NCI-H187 (cell line): ENCODE results near the gene EFNA3.
A peak's percentile ranks its signal among the peaks of the same experiment; 100 is the strongest.

Experiments
- DNase-seq, 2 experiments: peaks; one replicate each; lab custom pipeline; 2025; lab: John Stamatoyannopoulos, UW

The EFNA3 gene

GRCh38 chr1:155078469-155079209 is at the start of gene EFNA3:
Gene EFNA3 (plus strand): TSS chr1:155078837. CDS start chr1:155078942, 105 bp downstream.
- DNase-seq, result peak; percentile 69 to 77

GRCh38 chr1:155029513-155030242 is 49.0 kb upstream of the EFNA3 start:
- DNase-seq, result no peak

- DNase-seq, result no peak
Measured at GRCh38 chr1:155030243-155030795, 48.3 kb upstream of the EFNA3 start.

- DNase-seq, result no peak
Measured at GRCh38 chr1:155030899-155031298, 47.7 kb upstream of the EFNA3 start.

- no peak for DNase-seq
Measured at GRCh38 chr1:155032886-155033285, 45.8 kb upstream of the EFNA3 start.

GRCh38 chr1:155033524-155033923 is 45.1 kb upstream of the EFNA3 start, which contains the start of the genes DCST1 and DCST2:
Gene DCST1 (plus strand): TSS chr1:155033824. CDS start chr1:155034037, 213 bp downstream.
Gene DCST2 (minus strand): TSS chr1:155033781. CDS start chr1:155033701, 80 bp downstream.
- DNase-seq, result no peak

- no peak for DNase-seq
Measured at GRCh38 chr1:155034318-155035208, 44.1 kb upstream of the EFNA3 start.

- no peak for DNase-seq
Measured at GRCh38 chr1:155035936-155036335, 42.7 kb upstream of the EFNA3 start.

- peak in 1 of 2 experiments; percentile 16 for DNase-seq
Measured at GRCh38 chr1:155037043-155037442, 41.6 kb upstream of the EFNA3 start.

- DNase-seq, result no peak
Measured at GRCh38 chr1:155037851-155038441, 40.7 kb upstream of the EFNA3 start.

GRCh38 chr1:155038602-155039307 is 39.9 kb upstream of the EFNA3 start:
- no peak for DNase-seq

- DNase-seq, result no peak
Measured at GRCh38 chr1:155039308-155039669, 39.3 kb upstream of the EFNA3 start.

- DNase-seq, result no peak
Measured at GRCh38 chr1:155040358-155041093, 38.1 kb upstream of the EFNA3 start.

- DNase-seq, result no peak
Measured at GRCh38 chr1:155042789-155043188, 35.8 kb upstream of the EFNA3 start.

- no peak for DNase-seq
Measured at GRCh38 chr1:155043301-155043702, 35.3 kb upstream of the EFNA3 start.

GRCh38 chr1:155043793-155044192 is 34.8 kb upstream of the EFNA3 start:
- no peak for DNase-seq

GRCh38 chr1:155044365-155044764 is 34.3 kb upstream of the EFNA3 start:
- no peak for DNase-seq

- DNase-seq, result peak in 1 of 2 experiments; percentile 42
Measured at GRCh38 chr1:155044812-155045657, 33.6 kb upstream of the EFNA3 start.
